OCI-LY1 (cell line): ENCODE data around the gene GLTPD2.

ENCODE experiments used
- H2AFZ ChIP-seq: fragments of 200-600 bp; sonication (generic), shearing (Covaris generic); 2 replicates; pipeline ENCODE4 v1.6.0; 2014; ENCODE audit warnings: antibody characterized with exemption, mild to moderate bottlenecking, low read length
- H3F3A ChIP-seq: fragments of 200-600 bp; sonication (generic), shearing (Covaris generic); 2 replicates; pipeline ENCODE4 v1.6.0; 2014; ENCODE audit warnings: mild to moderate bottlenecking, antibody characterized with exemption, low read length, moderate library complexity; ENCODE audit not compliant: insufficient read depth
- H3K27ac ChIP-seq: fragments of 200-600 bp; sonication (generic); 2 replicates; pipeline ENCODE4 v1.5.1; 2014; ENCODE audit warnings: low read length, mixed run types, mild to moderate bottlenecking, low read depth; ENCODE audit not compliant: poor library complexity, severe bottlenecking
- H3K27me3 ChIP-seq: fragments of 200-600 bp; sonication (generic); 2 replicates; pipeline ENCODE4 v1.6.0; 2014; ENCODE audit warnings: antibody characterized with exemption, mild to moderate bottlenecking, low read length, moderate library complexity; ENCODE audit not compliant: insufficient read depth
- H3K36me3 ChIP-seq: fragments of 200-600 bp; sonication (generic); 2 replicates; pipeline ENCODE4 v1.6.1; 2014; ENCODE audit warnings: mild to moderate bottlenecking, antibody characterized with exemption, low read length, moderate library complexity, mixed read lengths; ENCODE audit not compliant: insufficient read depth
- H3K4me1 ChIP-seq: fragments of 200-600 bp; sonication (generic); 2 replicates; pipeline ENCODE4 v1.5.1; 2014; ENCODE audit warnings: mild to moderate bottlenecking, low read length, moderate library complexity; ENCODE audit not compliant: insufficient read depth, severe bottlenecking
- H3K4me2 ChIP-seq: fragments of 200-600 bp; sonication (generic), shearing (Covaris generic); 2 replicates; pipeline ENCODE4 v1.6.1; 2014; ENCODE audit warnings: low read length
- H3K4me3 ChIP-seq: fragments of 200-600 bp; sonication (generic); 2 replicates; pipeline ENCODE4 v1.5.1; 2014; ENCODE audit warnings: low read length, low read depth, mild to moderate bottlenecking, mixed read lengths; ENCODE audit not compliant: poor library complexity, severe bottlenecking
- H3K79me2 ChIP-seq: fragments of 200-600 bp; shearing (Covaris generic); 2 replicates; pipeline ENCODE4 v1.6.1; 2016; ENCODE audit warnings: mixed run types, low read length, mixed read lengths; ENCODE audit not compliant: insufficient read depth
- H3K9ac ChIP-seq: fragments of 200-600 bp; sonication (generic), shearing (Covaris generic); 2 replicates; pipeline ENCODE4 v1.6.1; 2014; ENCODE audit warnings: mild to moderate bottlenecking, low read length, mixed read lengths
- H3K9me2 ChIP-seq: fragments of 200-600 bp; sonication (generic), shearing (Covaris generic); 2 replicates; pipeline ENCODE4 v1.6.1; 2014; ENCODE audit warnings: low read depth, mild to moderate bottlenecking, low read length, mixed read lengths
- H3K9me3 ChIP-seq: fragments of 200-600 bp; shearing (Covaris generic); 2 replicates; pipeline ENCODE4 v1.6.1; 2014; ENCODE audit warnings: low read length, mixed read lengths
- H4K20me1 ChIP-seq: fragments of 200-600 bp; sonication (generic), shearing (Covaris generic); 2 replicates; pipeline ENCODE4 v1.6.0; 2016; ENCODE audit warnings: mild to moderate bottlenecking, low read length; ENCODE audit not compliant: insufficient read depth
- EZH2 ChIP-seq: fragments of 200-600 bp; sonication (generic), shearing (Covaris generic); IDR thresholded peaks from 2 replicates; pipeline ENCODE4 v1.8.0; 2017; ENCODE audit warnings: borderline replicate concordance, mixed run types, mild to moderate bottlenecking, antibody characterized with exemption, low read length, moderate library complexity, mixed read lengths
- TF ChIP-seq, protein P1 (sequence below): fragments of 200-600 bp; sonication (generic), shearing (Covaris generic); IDR thresholded peaks from 2 replicates; pipeline ENCODE4 v1.5.1; 2017; ENCODE audit warnings: mild to moderate bottlenecking, antibody characterized with exemption, low read length, moderate library complexity, mixed read lengths

The GLTPD2 gene

DNA sequence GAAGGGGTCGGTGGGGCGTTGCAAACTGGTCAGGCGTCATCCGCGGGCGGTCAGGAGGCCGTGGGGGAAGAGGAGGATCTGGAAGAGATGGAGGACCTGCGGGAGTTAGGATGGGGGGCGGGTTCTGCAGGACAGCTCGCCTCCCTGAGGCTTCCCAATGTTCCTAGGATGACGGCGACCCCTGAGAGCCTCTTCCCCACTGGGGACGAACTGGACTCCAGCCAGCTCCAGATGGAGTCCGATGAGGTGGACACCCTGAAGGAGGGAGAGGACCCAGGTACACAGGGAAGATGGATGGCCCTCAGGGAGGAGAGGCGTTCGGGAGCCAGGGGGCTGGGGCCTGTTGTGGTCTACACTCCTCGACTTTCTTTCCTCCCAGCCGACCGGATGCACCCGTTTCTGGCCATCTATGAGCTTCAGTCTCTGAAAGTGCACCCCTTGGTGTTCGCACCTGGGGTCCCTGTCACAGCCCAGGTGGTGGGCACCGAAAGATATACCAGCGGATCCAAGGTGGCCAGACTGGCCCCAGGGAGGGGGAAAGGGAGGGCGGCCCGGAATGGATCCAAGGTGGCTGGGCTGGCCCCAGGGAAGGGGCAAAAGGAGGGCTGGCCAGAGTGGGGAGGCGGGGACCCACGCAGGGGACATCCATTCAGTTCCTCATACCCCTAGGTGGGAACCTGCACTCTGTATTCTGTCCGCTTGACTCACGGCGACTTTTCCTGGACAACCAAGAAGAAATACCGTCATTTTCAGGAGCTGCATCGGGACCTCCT, 19.0 kb downstream of the GLTPD2 start:
- Histone ChIP-seq H3K9me2 (no peaks in the 10 kb centered on the region), H3K9ac (no peak overlapping the region; the same call in 1 of the 2 replicates), H3K4me2 (peak overlapping the region; percentile 84), H3K4me1 (peaks cover 15% of the 10 kb centered on the region), H3K36me3 (no peaks in the 10 kb centered on the region), H3K9me3 (no peaks in the 10 kb centered on the region), H3K4me3 (peak overlapping the region; percentile 68), H3K27me3 (no peaks in the 10 kb centered on the region), H3K27ac (no peak overlapping the region), H3K79me2 (no peaks in the 10 kb centered on the region), H4K20me1 (no peaks in the 10 kb centered on the region), H2AFZ (no peak overlapping the region), H3F3A (no peaks in the 10 kb centered on the region)
- TF ChIP-seq EZH2, result no peak
- TF ChIP-seq, protein P1, sequence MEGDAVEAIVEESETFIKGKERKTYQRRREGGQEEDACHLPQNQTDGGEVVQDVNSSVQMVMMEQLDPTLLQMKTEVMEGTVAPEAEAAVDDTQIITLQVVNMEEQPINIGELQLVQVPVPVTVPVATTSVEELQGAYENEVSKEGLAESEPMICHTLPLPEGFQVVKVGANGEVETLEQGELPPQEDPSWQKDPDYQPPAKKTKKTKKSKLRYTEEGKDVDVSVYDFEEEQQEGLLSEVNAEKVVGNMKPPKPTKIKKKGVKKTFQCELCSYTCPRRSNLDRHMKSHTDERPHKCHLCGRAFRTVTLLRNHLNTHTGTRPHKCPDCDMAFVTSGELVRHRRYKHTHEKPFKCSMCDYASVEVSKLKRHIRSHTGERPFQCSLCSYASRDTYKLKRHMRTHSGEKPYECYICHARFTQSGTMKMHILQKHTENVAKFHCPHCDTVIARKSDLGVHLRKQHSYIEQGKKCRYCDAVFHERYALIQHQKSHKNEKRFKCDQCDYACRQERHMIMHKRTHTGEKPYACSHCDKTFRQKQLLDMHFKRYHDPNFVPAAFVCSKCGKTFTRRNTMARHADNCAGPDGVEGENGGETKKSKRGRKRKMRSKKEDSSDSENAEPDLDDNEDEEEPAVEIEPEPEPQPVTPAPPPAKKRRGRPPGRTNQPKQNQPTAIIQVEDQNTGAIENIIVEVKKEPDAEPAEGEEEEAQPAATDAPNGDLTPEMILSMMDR, result no peak

DNA sequence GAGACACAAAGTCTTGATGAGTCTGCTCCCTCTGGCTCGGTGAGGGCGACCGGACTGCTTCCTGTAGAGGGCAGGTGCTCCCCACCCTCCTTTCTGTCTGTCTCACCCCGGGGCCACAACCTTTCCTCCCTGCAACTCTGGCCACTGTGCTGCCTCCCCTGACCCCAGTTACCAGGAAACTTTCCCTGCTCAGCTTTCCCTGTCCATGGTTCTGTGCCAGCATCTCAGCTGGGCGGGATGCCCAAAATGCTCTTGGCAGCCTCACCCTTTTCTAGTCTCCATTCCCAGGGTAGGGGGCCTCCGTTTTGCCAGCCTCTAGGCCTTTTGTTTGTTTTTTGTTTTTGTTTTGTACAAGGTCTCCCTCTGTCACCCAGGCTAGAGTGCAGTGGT, 19.6 kb downstream of the GLTPD2 start:
- H3K36me3 ChIP-seq, result no peaks in the 10 kb centered on the region
- no peak overlapping the region for H3K27ac ChIP-seq
- no peaks in the 10 kb centered on the region for H3K9me3 ChIP-seq
- no peaks in the 10 kb centered on the region for H3F3A ChIP-seq
- TF ChIP-seq, protein P1, result 0 out of 2 replicates have a peak, but pooled peaks have one; percentile 7
- TF ChIP-seq EZH2, result no peak
- no peaks in the 10 kb centered on the region for H4K20me1 ChIP-seq
- H3K9me2 ChIP-seq, result no peaks in the 10 kb centered on the region
- H2AFZ ChIP-seq, result no peak overlapping the region
- H3K9ac ChIP-seq, result no peak overlapping the region
- peaks cover 15% of the 10 kb centered on the region for H3K4me1 ChIP-seq
- H3K4me3 ChIP-seq, result no peak overlapping the region
- H3K27me3 ChIP-seq, result no peaks in the 10 kb centered on the region
- peak overlapping the region; percentile 84; the same call in 1 of the 2 replicates for H3K4me2 ChIP-seq
- no peaks in the 10 kb centered on the region for H3K79me2 ChIP-seq

DNA sequence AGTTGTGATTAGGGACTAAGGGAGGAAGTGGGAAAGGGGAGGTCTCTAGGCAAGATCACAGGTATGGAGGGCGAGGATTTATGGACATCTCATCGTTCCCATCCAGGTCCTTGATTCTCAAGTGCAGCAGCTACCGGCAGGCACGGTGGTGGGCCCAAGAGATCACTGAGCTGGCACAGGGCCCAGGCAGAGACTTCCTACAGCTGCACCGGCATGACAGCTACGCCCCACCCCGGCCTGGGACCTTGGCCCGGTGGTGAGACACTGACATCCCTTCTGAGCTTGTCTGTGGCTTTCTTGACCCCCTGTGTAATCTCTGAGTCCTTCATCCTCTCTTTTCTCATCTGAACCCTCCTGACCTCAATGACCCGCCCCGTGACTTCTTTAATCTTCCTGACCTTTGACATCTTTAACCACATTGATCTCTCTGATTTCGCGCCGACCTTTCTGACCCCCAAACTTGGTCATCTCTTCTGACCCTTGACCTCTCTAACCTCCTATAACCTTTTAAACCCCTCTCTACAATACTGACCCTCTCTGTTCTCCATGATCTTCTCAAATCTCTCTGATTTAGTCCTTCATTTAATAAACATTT, 22.0 kb downstream of the GLTPD2 start:
- Histone ChIP-seq H3K9me2 (no peaks in the 10 kb centered on the region), H3K9ac (no peak overlapping the region), H4K20me1 (no peaks in the 10 kb centered on the region), H3K4me1 (peaks cover 15% of the 10 kb centered on the region), H3F3A (no peaks in the 10 kb centered on the region), H3K4me2 (no peak overlapping the region), H3K79me2 (no peaks in the 10 kb centered on the region), H2AFZ (no peak overlapping the region), H3K36me3 (no peaks in the 10 kb centered on the region), H3K9me3 (no peaks in the 10 kb centered on the region), H3K27me3 (no peaks in the 10 kb centered on the region), H3K27ac (no peak overlapping the region), H3K4me3 (no peak overlapping the region)
- TF ChIP-seq, protein P1, result no peak
- no peak for TF ChIP-seq EZH2
